Suppressor macrophage (primary cell): ENCODE data around the gene IL11.
A peak's percentile ranks its signal among the peaks of the same experiment; 100 is the strongest.

ENCODE experiments used
- DNase-seq, 4 experiments: peaks; one replicate each; pipeline ENCODE4 v3.0.0-alpha.2; 2020 to 2022

Gene IL11

DNA sequence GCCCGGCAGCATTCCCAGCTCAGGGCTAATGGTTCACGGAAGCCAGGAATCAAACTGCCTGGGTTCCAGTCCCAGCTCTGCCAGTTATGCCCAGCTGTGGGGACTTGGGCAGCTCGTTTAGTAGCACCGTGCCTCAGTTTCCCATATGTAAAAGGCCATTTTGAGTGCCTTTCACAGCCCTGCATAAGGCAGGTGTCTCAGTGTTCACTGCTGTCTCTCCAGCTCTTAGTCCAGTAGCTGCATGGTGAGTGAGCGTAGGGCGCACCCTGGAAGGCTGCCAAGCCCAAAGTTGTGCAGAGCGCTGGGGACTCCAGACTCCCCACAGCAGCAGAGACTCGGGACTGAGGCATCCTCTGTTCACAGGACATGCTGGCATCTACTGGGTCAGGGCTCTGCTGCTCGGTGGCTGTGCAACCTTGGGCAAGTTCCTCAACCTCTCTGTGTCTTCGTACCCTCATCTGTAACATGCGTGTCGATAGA, 21.0 kb upstream of the IL11 start:
- no peak for DNase-seq

DNA sequence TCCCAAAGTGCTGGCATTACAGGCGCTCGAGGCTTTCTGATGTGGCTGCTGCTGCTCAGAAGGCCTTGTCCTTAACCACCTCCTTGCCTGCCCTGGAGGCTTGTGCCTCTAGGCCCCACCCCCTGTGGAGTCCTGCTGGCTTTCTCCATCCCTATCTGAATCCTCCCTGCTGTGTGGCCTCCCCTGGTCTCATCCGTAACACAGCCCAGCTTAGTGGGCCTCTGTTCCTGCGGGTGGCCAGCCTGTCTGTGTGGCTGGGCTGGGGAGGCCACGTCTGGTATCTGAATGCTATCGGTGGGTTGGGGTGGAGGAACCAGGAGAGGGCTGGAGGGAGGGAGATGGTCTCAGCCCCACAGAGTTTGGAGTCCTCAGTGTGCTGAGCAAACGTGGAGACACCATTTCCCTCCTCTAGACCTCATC, 20.2 kb upstream of the IL11 start:
- DNase-seq = no peak

DNA sequence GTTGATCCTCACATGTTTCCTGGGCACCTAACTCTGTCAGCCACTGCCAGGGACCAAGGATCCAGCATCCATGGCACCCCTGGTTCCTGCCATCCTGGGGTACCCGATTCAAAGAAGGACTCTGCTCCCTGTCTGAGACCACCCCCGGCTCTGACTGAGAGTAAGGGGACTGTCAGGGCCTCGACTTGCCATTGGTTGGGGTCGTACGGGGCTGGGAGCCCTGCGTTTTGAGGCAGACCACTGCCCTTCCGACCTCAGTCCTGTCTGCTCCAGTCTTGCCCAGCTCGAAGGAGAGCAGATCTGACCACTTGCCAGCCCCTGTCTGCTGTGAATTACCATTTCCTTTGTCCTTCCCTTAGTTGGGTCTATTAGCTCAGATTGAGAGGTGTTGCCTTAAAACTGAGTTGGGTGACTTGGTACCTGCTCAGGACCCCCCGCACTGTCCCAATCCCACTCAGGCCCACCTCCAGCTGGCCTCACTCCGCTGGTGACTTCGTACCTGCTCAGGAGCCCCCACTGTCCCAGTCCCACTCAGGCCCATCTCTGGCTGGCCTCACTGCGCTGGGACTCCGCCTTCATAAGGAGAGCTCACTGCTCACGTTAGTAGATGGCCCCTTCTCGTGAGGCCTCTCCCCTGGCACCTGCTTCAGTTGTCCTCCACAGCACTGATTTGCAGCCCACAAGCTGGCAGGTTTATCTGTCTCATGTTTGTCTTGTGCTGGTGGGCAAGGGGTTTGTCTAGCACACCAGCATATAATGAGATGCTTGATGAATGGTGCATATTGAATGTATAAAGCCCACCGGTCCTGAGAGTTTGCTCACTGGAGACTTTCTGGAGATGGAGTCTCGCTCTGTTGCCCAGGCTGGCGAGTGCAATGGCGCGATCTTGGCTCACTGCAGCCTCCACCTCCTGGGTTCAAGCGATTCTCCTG, 19.4 kb upstream of the IL11 start:
- DNase-seq = no peak

DNA sequence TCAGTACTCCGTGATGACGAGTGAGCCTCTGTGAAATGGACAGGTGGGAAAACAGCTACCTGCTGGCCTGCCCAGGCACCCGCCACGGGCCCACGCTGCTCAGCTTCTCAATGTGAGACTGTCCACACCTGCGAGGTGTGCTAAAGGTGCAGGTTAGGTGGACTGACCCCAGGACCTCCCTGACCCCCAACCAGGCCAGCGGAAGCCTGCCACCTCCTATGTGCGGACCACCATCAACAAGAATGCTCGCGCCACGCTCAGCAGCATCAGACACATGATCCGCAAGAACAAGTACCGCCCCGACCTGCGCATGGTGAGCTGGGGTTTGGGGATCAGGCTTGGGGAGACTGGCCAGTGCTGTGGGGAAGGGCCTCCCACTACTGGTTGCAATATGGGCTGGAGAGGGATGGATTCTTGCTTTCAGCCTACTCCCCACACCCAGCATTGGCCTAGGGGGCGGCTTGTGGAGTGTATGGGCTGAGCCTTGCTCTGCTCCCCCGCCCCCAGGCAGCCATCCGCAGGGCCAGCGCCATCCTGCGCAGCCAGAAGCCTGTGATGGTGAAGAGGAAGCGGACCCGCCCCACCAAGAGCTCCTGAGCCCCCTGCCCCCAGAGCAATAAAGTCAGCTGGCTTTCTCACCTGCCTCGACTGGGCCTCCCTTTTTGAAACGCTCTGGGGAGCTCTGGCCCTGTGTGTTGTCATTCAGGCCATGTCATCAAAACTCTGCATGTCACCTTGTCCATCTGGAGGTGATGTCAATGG, 17.7 kb upstream of the IL11 start:
- no peak for DNase-seq

DNA sequence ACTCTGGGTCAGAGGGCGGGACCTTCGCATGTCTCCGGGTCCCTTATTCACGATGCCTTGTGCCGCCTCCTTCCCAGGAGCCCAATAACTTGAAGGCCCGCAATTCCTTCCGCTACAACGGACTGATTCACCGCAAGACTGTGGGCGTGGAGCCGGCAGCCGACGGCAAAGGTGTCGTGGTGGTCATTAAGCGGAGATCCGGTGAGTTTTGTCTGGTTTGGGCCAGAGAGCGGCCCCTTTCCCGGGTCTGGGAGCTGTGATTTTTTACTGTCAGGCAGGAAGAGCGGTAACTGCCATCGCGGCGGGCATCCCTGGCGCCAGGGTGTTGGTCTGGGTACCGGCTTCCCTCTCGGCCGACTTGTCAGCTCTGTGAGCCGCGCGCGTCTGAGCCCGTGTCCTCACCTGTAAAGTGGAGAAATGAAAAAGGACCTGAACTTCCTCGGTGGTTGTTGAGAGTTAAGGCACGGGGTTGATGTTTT, 16.3 kb upstream of the IL11 start:
- peak in 3 of 4 experiments; percentile 17 to 42 (median 19) for DNase-seq

- DNase-seq = peak; percentile 99 to 100 (median 100)
Measured at GRCh38 chr19:55385724-55386492, 15.6 kb upstream of the IL11 start, which contains the start of gene RPL28. TSS of gene RPL28 (plus strand) at chr19:55385932. CDS start at chr19:55386358, 426 bp downstream.

- DNase-seq = peak; percentile 96 to 97 (median 96)
Measured at GRCh38 chr19:55384920-55385723, 14.9 kb upstream of the IL11 start.

DNA sequence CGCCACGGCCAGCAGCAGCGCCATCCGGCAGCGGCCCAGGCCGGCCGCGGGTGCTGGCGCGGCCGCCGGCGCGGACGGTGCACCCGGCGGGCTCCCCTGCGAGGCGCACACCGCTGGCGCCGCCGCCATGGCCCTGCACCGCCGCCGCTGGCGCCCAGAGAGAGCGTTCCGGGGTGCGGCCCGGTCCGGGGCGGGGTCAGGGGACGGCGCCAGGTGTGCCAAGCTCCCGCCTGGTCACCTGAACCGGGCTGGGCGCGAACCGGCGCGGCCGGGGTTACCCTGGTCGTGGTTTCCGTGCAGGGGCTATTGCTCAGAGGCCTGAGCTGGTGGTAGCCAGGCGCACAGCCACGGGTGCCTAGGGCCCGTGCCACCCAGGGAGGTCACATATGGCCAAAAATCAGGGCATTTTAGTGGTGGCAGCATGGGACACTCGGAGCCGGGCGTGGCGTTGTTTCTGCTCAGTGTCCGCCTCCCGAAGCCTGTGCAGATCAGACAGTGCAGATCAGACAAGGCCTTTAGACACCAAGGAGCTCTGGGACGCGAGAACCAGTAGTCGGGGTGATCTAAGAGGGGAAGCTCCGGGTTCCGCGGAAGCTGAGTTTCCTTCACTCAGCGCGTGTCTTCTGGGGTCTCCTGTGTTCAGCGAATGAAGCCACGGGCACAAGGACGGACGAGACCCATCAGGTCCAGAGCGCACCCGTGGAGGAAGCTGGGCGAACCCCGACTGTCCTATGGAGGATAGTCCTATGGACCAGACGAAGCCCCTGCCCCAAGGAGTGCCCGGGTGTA, 14.1 kb upstream of the IL11 start, which contains the start of gene TMEM238:
TSS of gene TMEM238 (minus strand) at position 162 of the 789 bp plus-strand sequence. CDS start at position 129, 33 bp downstream.
- peak; percentile 41 to 55 (median 52) for DNase-seq

- DNase-seq = peak; percentile 61 to 90 (median 77)
Measured at GRCh38 chr19:55383279-55384130, 13.2 kb upstream of the IL11 start.

DNA sequence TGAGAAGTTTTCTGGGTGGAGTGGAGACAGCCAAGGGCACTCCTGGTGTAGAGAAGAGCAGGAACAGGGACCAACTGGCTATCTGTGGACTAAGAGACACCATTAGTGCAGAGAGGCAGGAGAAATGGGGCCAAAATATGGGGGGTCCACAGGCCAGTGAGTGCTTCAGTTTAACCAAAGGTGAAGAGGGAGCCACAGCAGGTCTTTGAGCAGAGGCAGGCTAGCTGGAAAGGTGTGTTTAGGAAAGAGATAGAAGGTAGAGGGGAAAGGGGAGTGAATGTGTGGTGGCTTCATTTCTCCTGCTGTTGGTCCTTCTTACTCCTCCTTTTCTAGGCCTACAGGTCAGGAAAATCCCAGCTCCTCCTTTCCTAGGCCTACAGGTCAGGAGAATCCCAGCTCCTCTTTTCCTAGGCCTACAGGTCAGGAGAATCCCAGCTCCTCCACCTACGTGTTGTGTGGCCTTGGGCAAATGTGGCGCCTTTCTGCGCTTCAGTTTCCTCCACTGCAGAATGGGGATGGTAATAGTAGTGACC, 12.3 kb upstream of the IL11 start:
- DNase-seq = no peak

GRCh38 chr19:55382013-55382412, 11.8 kb upstream of the IL11 start:
- DNase-seq = no peak

- DNase-seq = no peak
Measured at GRCh38 chr19:55379174-55379573, 8.9 kb upstream of the IL11 start.

DNA sequence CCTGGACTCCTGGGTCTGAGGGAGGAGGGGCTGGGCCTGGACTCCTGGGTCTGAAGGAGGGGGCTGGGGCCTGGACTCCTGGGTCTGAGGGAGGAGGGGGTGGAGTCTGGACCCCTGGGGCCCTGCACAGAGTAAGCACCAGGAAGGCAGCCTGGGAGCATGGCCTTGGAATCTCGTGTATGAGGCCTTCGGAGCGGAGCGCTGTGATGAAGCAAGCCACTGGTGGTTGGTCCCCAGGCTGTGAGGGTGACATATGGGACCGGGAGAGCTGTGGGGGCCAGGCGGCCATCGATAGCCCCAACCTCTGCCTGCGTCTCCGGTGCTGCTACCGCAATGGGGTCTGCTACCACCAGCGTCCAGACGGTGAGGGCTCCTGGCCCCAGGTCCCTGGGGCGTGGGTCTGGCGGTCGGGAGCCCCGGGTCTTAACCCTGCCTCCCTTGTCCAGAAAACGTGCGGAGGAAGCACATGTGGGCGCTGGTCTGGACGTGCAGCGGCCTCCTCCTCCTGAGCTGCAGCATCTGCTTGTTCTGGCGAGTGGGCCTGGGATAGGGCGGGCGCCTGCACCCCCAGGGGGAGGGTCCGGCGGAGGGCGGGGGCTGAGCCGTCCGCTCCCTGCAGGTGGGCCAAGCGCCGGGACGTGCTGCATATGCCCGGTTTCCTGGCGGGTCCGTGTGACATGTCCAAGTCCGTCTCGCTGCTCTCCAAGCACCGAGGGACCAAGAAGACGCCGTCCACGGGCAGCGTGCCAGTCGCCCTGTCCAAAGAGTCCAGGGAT, 7.3 kb upstream of the IL11 start:
- no peak for DNase-seq

DNA sequence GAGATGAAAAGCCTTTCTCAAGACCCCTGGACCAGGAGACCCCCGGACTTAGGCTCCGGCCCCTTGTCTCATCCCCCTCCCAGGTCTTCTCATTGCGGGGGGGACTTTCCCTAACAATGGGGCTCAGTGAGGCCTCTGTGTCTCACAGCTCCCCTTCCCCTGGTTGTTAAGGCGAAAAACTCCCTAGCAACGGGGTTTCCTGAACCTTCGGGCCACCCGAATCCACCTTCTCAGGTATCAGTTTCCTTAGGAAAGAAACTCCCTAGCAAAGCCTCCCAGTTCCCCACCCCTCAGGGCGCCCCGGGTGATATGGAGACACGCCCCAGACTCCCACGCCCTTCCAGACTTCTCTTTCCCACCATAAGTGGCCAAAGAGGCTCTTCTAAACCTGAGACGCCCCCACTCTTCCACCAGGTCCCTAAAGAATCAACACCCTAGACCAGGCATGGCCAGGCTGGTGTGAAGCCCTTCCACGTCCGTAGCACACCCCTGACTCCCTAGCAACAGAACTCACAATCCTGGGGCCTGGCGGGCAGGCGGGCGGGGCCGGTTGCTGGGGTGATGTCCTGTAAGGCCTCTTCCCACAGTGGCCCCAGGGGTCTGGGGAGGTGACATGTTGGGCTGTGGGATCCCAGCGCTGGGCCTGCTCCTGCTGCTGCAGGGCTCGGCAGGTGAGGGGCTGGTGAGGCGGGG, 6.1 kb upstream of the IL11 start, which contains the start of gene TMEM190:
TSS of gene TMEM190 (plus strand) at position 586 of the 693 bp plus-strand sequence. CDS start at position 614, 28 bp downstream.
- DNase-seq = no peak

GRCh38 chr19:55373993-55374757, 3.9 kb upstream of the IL11 start:
- DNase-seq = no peak

- DNase-seq = no peak
Measured at GRCh38 chr19:55373306-55373992, 3.2 kb upstream of the IL11 start.
